Spinal cord (tissue), 10 donors: Measurements from ENCODE around the gene STN1. TPM values are rescaled to one million over a fixed set of nuclear protein-coding genes. Genes with fewer than 3 reads are reported as not detected.
A peak's percentile ranks its signal among the peaks of the same experiment; 100 is the strongest.

Experiments used
- DNase-seq, 6 donors: peaks; one replicate each; pipeline versions ENCODE4 v3.0.0 to v3.0.0-alpha.2; 2013 to 2015; ENCODE audit warnings: low spot score in 6 of 6, low read depth in 4 of 6
- H3K27ac ChIP-seq: one replicate; pipeline ENCODE4 v1.5.1; 2013; ENCODE audit warnings: low read depth, low read length, control low read depth
- H3K27me3 ChIP-seq: one replicate; pipeline ENCODE4 v1.6.1; 2013; ENCODE audit warnings: low read length; ENCODE audit not compliant: control insufficient read depth, insufficient read depth
- H3K36me3 ChIP-seq: one replicate; pipeline ENCODE4 v1.6.1; 2013; ENCODE audit warnings: low read length; ENCODE audit not compliant: control insufficient read depth, insufficient read depth
- H3K4me1 ChIP-seq: one replicate; pipeline ENCODE4 v1.6.1; 2013; ENCODE audit warnings: low read length; ENCODE audit not compliant: control insufficient read depth, insufficient read depth
- H3K4me3 ChIP-seq: one replicate; pipeline ENCODE4 v1.5.1; 2013; ENCODE audit warnings: low read depth, low read length, control low read depth
- H3K9me3 ChIP-seq: one replicate; pipeline ENCODE4 v1.6.1; 2013; ENCODE audit warnings: low read length; ENCODE audit not compliant: control insufficient read depth, insufficient read depth
- WGBS: methylation state at CpG from one replicate; pipeline ENCODE4 v1.1.5; 2013; ENCODE audit warnings: missing lambda C conversion rate; ENCODE audit not compliant: insufficient coverage; 5-methylcytosine and 5-hydroxymethylcytosine counted together
- polyA plus RNA-seq, 2 donors: library from polyadenylated mRNA; unstranded; fragments of 120-200 nt; gene quantifications; one replicate each; pipeline ENCODE4 v1.2.1, GENCODE V29; 2013; ENCODE audit not compliant: insufficient read length in 2 of 2
- total RNA-seq, 2 donors: library from RNA; depleted of rRNA in 1 of 2; stranded (reverse); fragments of 120-200 nt in 1 of 2; fragments of >200 nt in 1 of 2; gene quantifications; one replicate each; pipeline versions ENCODE4 v1.2.3 to v1.2.4, GENCODE V29; 2013 to 2014
- donor health status: healthy.

Gene STN1
- total and polyA plus RNA-seq, 4 donors, result 12.7 to 30.9 (median 17.7) TPM

DNA sequence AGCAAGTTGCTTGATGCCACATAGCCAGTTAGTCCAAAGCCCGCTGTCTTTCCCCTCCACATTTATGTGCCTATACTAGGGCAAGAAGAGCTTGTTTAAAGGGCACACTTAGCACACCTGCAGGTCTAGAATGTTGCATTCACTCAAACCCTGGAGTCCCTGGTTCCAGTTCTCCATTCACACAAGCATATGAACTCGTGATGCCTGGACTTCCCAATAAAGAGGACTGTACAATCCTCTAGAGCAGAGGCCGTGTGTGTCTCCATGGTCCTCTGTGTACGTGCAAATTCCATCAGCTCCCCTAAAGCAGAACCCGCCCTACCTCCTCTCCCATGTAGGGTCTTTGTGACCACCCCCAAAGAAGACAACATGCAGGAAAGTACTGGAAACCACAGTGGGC lies 59.6 kb downstream of the STN1 start:
- no peaks in the 10 kb centered on the region for H3K36me3 ChIP-seq
- no peak overlapping the region for H3K27ac ChIP-seq
- no peaks in the 10 kb centered on the region for H3K9me3 ChIP-seq

GRCh38 chr10:103856797-103857170 lies 61.2 kb downstream of the STN1 start:
- Histone ChIP-seq H3K4me1 (peaks cover 31% of the 10 kb centered on the region), H3K27ac (no peak overlapping the region), H3K9me3 (no peaks in the 10 kb centered on the region), H3K27me3 (peaks cover 15% of the 10 kb centered on the region), H3K36me3 (no peaks in the 10 kb centered on the region), H3K4me3 (no peak overlapping the region)
- no peak for DNase-seq
- 60% methylated on average over 3 of the region's 5 CpGs for WGBS

More for the DNA sequence above, 59.6 kb downstream of the STN1 start:
- Histone ChIP-seq H3K27me3 (peaks cover 13% of the 10 kb centered on the region), H3K4me1 (peaks cover 23% of the 10 kb centered on the region), H3K4me3 (no peak overlapping the region)
- DNase-seq, result no peak
- 95% methylated on average over 5 of the region's 5 CpGs for WGBS

DNA sequence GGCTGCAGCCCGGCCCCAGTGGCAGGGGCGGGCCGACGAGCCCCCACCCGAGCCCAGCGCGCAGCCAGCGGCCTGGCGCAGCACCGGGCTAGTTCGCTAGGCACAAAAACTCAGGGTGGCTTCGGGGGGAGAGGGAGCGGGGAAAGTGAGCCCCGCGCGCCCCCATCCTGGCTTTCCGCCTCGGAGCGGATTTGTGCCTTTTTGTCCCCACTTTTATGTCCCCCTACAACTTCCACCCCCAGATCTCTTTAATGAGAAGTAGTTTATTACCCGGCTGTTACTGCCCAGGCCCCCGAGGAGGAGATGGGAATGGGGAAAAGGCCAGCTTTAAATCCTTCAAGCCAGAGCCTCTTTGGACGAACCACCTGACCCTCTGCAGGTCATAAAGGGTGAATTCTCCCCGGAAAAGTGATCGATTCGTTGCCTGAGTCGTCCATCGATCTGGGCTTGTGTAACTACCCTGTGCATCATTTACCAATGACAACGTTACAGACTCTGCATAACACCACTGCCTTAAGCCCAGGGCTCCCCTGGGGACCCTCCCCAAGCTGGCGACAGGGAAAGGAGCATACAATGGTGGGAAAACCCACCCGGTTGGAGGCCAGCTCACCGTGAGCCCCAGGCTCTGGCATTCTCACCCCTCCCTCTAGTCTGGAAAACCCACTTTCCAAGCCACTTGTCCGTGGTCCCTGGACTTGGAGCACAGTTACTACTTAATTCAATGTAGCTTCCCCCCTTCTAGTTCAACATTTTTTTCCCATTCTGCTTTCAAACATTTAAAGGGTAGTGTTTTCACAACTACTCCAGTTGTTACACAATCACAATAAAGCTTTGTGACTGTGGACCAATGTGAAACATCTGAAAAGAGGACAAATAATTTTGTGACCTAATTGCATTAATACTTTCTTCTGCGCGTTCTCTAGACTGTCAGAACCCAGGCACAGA lies 61.9 kb downstream of the STN1 start:
- no peaks in the 10 kb centered on the region for H3K9me3 ChIP-seq
- H3K27ac ChIP-seq, result peak overlapping the region; percentile 53
- WGBS, result 4% methylated on average over 22 of the region's 34 CpGs
- peaks cover 31% of the 10 kb centered on the region for H3K4me1 ChIP-seq
- H3K4me3 ChIP-seq, result peak overlapping the region; percentile 52
- DNase-seq, result peak in 1 of 6 donors; percentile 47
- peaks cover 15% of the 10 kb centered on the region for H3K27me3 ChIP-seq
- H3K36me3 ChIP-seq, result no peaks in the 10 kb centered on the region

DNA sequence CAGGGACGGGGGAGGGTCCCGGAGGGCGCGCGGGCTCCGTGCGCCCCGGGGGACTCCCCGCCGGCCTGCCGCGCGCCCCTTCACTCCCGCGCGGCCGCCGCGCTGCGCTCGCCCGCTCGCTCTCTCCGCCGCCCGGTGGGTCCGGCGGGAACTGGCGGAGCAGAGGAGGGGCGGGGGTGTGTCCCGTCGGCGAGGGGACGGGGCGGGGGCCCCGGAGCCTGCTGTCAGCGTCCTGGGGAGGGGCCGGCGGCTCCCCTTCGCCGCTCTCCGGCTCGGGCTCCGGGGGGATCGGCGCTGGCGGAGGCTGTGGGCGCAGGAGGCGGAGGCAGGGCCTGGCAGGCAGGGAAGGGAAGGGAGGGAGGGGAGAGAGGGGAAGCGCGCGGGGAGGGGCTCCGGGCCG lies 62.6 kb downstream of the STN1 start, which contains the start of gene SH3PXD2A:
Gene SH3PXD2A, minus strand, starts transcription at position 153 of the 400 bp plus-strand sequence. CDS start 310 bp downstream, outside the sequence.
- H3K27me3 ChIP-seq, result peaks cover 17% of the 10 kb centered on the region
- H3K9me3 ChIP-seq, result no peaks in the 10 kb centered on the region
- peak within 1 kb of the TSS; percentile 84 for H3K27ac ChIP-seq
- peaks cover 33% of the 10 kb centered on the region for H3K4me1 ChIP-seq
- H3K36me3 ChIP-seq, result no peaks in the 10 kb centered on the region
- DNase-seq, result peak in 2 of 6 donors; percentile 83 to 89
- H3K4me3 ChIP-seq, result peak within 1 kb of the TSS; percentile 83
- 0% methylated on average over 48 of the region's 54 CpGs for WGBS

GRCh38 chr10:103854686-103855391 lies 63.1 kb downstream of the STN1 start:
- Histone ChIP-seq H3K36me3 (no peaks in the 10 kb centered on the region), H3K9me3 (no peaks in the 10 kb centered on the region), H3K27ac (peak overlapping the region; percentile 84), H3K4me3 (peak overlapping the region; percentile 83), H3K27me3 (peaks cover 21% of the 10 kb centered on the region), H3K4me1 (peaks cover 37% of the 10 kb centered on the region)
- peak in 2 of 6 donors; percentile 75 to 81 for DNase-seq
- 2% methylated on average over 46 of the region's 53 CpGs for WGBS

- Histone ChIP-seq H3K36me3 (no peaks in the 10 kb centered on the region), H3K9me3 (no peaks in the 10 kb centered on the region), H3K4me3 (peak overlapping the region; percentile 83), H3K27me3 (peaks cover 21% of the 10 kb centered on the region), H3K27ac (peak overlapping the region; percentile 84), H3K4me1 (peaks cover 41% of the 10 kb centered on the region)
- DNase-seq, result peak in 1 of 6 donors; percentile 76
- WGBS, result 6% methylated on average over 6 of the region's 13 CpGs
Measured at GRCh38 chr10:103854265-103854685, 63.7 kb downstream of the STN1 start.

DNA sequence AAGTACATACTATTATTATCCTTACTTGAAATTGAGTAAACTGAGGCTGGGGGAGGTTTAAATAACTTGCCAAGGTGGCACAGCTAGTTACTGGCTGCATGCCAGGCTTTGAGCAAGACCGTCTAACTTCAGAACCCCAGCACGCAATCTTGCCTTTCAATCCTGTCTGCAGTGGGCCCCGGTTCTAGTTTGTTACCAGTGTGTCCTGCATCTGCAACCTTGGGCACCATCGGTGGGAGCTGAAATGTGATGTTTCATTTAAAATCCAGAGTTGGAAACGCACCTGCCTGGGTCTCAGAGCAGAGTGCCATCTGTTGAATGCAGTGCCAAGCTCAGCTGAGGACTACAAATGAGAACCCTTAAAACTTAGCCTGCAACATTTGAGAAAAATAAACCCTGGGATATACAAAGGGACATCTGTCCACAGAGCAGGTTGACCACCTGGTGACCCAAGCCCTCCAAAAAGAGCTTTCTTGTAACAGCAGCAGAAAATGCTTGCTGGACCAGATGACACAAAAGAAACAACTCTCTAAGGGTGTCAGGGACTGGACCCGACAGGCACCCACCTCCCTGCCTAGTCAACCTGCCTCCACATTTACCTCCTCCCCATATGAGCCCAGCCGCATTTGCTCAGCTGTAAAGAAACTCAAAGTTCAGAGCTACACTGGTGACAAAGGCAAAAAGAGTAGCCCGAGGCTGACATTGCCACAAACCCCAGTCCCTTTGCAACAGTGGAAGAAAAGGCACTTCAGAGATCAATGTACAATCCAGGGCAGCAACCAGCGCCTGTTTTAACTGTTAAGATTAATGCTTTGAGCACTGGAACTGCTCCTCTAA lies 64.3 kb downstream of the STN1 start:
- H3K9me3 ChIP-seq, result no peaks in the 10 kb centered on the region
- H3K27ac ChIP-seq, result peak overlapping the region; percentile 84
- no peaks in the 10 kb centered on the region for H3K36me3 ChIP-seq
- H3K4me1 ChIP-seq, result peaks cover 41% of the 10 kb centered on the region
- no peak for DNase-seq
- 31% methylated on average over 9 of the region's 9 CpGs for WGBS
- peak overlapping the region; percentile 83 for H3K4me3 ChIP-seq
- H3K27me3 ChIP-seq, result peaks cover 21% of the 10 kb centered on the region

DNA sequence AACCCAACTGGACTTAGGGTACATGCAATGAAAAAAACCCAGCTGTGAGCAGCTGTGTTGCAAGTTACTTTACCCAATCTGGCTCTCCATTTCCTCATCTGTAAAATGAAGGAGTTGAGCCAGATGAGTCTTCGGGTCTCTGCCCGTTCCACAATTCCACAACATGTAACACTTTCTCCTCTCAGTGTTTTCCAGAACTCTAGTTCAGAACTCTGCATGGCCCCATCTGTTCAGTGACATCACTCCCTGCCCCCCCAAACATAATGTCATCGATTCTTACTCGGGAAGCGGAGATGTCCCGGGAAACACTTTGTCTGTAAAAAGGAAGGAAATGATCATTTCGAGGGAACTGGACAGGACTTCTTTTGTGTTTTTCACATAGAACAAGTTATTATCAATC lies 65.1 kb downstream of the STN1 start:
- H3K36me3 ChIP-seq, result no peaks in the 10 kb centered on the region
- no peak for DNase-seq
- H3K4me3 ChIP-seq, result no peak overlapping the region
- 100% methylated on average over 2 of the region's 7 CpGs for WGBS
- H3K27ac ChIP-seq, result no peak overlapping the region
- H3K27me3 ChIP-seq, result peaks cover 27% of the 10 kb centered on the region
- H3K4me1 ChIP-seq, result peaks cover 41% of the 10 kb centered on the region
- no peaks in the 10 kb centered on the region for H3K9me3 ChIP-seq

GRCh38 chr10:103852189-103852711 lies 65.7 kb downstream of the STN1 start:
- H3K27me3 ChIP-seq, result peaks cover 27% of the 10 kb centered on the region
- H3K36me3 ChIP-seq, result no peaks in the 10 kb centered on the region
- H3K4me1 ChIP-seq, result peaks cover 41% of the 10 kb centered on the region
- WGBS, result 80% methylated on average over 4 of the region's 11 CpGs
- H3K9me3 ChIP-seq, result no peaks in the 10 kb centered on the region
- no peak overlapping the region for H3K27ac ChIP-seq
- H3K4me3 ChIP-seq, result no peak overlapping the region
- DNase-seq, result no peak
